Activated naive CD4-positive, alpha-beta T cell treated with anti-CD3 and anti-CD28 coated beads for 36 hours (primary cell): Measurements from ENCODE around the gene AFMID. TPM values are rescaled to one million over a fixed set of nuclear protein-coding genes. Genes with fewer than 3 reads are reported as not detected.

Experiments used
- CTCF ChIA-PET: fragments of 350-600 bp; sonication (Branson Sonifier 250); formaldehyde crosslinking; loops from one replicate; lab custom pipeline; 2021; ENCODE audit warnings: antibody characterized with exemption; lab: Charles Lee
- DNase-seq: peaks from one replicate; pipeline ENCODE4 v3.0.0-alpha.2; 2020
- H3K27ac Mint-ChIP-seq: one replicate; pipeline ENCODE4 v1.8.0; 2021; ENCODE audit warnings: mild to moderate bottlenecking, mixed read lengths
- H3K27me3 Mint-ChIP-seq: one replicate; pipeline ENCODE4 v1.8.0; 2021; ENCODE audit warnings: low read depth, mixed read lengths
- H3K36me3 Mint-ChIP-seq: one replicate; pipeline ENCODE4 v1.8.0; 2021; ENCODE audit warnings: low read depth, mixed read lengths
- H3K4me1 Mint-ChIP-seq: one replicate; pipeline ENCODE4 v1.8.0; 2021; ENCODE audit warnings: low read depth, mixed read lengths
- H3K4me3 Mint-ChIP-seq: one replicate; pipeline ENCODE4 v1.8.0; 2021; ENCODE audit warnings: mild to moderate bottlenecking, moderate library complexity, mixed read lengths
- H3K9me3 Mint-ChIP-seq: one replicate; pipeline ENCODE4 v1.8.0; 2021; ENCODE audit warnings: mixed read lengths
- intact Hi-C: fragments of 100-400 bp; cut with micrococcal nuclease; formaldehyde crosslinking; loops from one replicate; pipeline ENCODE4 v1.15.1; 2023
- total RNA-seq, 2 experiments: library from RNA; stranded (reverse); gene quantifications; one replicate each; pipeline ENCODE4 v1.2.3, GENCODE V29; 2021

AFMID gene
- total RNA-seq, 2 experiments from 2014 or later = 13.6 to 13.7 TPM

- no peak for DNase-seq
Observed at GRCh38 chr17:78240012-78240655, 53.0 kb downstream of the AFMID start.

GRCh38 chr17:78240839-78241238 is 53.7 kb downstream of the AFMID start:
- H3K4me1 Mint-ChIP-seq = no peaks in the 10 kb centered on the region
- H3K27me3 Mint-ChIP-seq = no peaks in the 10 kb centered on the region
- no peaks in the 10 kb centered on the region for H3K9me3 Mint-ChIP-seq
- DNase-seq = no peak
- H3K4me3 Mint-ChIP-seq = no peak overlapping the region
- no peak overlapping the region for H3K27ac Mint-ChIP-seq
- no peaks in the 10 kb centered on the region for H3K36me3 Mint-ChIP-seq
- CTCF ChIA-PET = interaction anchor here (3.5 kb wide), 1 partner anchor 10 kb away, joined by 17 read pairs; no protein-coding TSS in a partner anchor
- intact Hi-C loops = no loop called here

More at GRCh38 chr17:78240012-78240655, 53.0 kb downstream of the AFMID start:
- H3K27me3 Mint-ChIP-seq = no peaks in the 10 kb centered on the region
- no peaks in the 10 kb centered on the region for H3K36me3 Mint-ChIP-seq
- no peak overlapping the region for H3K4me3 Mint-ChIP-seq
- intact Hi-C loops = no loop called here
- no peaks in the 10 kb centered on the region for H3K9me3 Mint-ChIP-seq
- no peaks in the 10 kb centered on the region for H3K4me1 Mint-ChIP-seq
- CTCF ChIA-PET = interaction anchor here (3.5 kb wide), 1 partner anchor 11 kb away, joined by 17 read pairs; no protein-coding TSS in a partner anchor
- no peak overlapping the region for H3K27ac Mint-ChIP-seq

GRCh38 chr17:78241277-78242023 is 54.3 kb downstream of the AFMID start:
- Mint-ChIP-seq H3K36me3 (no peaks in the 10 kb centered on the region), H3K27me3 (no peaks in the 10 kb centered on the region), H3K27ac (no peak overlapping the region), H3K9me3 (no peaks in the 10 kb centered on the region), H3K4me1 (no peaks in the 10 kb centered on the region), H3K4me3 (no peak overlapping the region)
- intact Hi-C loops = no loop called here
- no peak for DNase-seq
- CTCF ChIA-PET = interaction anchor here (1.6 kb wide), 1 partner anchor 10 kb away, joined by 9 read pairs; no protein-coding TSS in a partner anchor

GRCh38 chr17:78242024-78242742 is 55.0 kb downstream of the AFMID start:
- Mint-ChIP-seq H3K27ac (no peak overlapping the region), H3K36me3 (no peaks in the 10 kb centered on the region), H3K9me3 (no peaks in the 10 kb centered on the region), H3K4me1 (no peaks in the 10 kb centered on the region), H3K4me3 (no peak overlapping the region), H3K27me3 (no peaks in the 10 kb centered on the region)
- intact Hi-C loops = no loop called here
- CTCF ChIA-PET = interaction anchor here (1.6 kb wide), 1 partner anchor 9 kb away, joined by 9 read pairs; no protein-coding TSS in a partner anchor
- DNase-seq = no peak

GRCh38 chr17:78247304-78247703 is 60.1 kb downstream of the AFMID start:
- no peaks in the 10 kb centered on the region for H3K27me3 Mint-ChIP-seq
- H3K36me3 Mint-ChIP-seq = no peaks in the 10 kb centered on the region
- no peak overlapping the region for H3K27ac Mint-ChIP-seq
- no peak for DNase-seq
- H3K9me3 Mint-ChIP-seq = no peaks in the 10 kb centered on the region
- intact Hi-C loops = no loop called here
- peaks cover 18% of the 10 kb centered on the region for H3K4me1 Mint-ChIP-seq
- CTCF ChIA-PET = interaction anchor here (0.6 kb wide), 1 partner anchor 32 kb away, joined by 3 read pairs; no protein-coding TSS in a partner anchor
- no peak overlapping the region for H3K4me3 Mint-ChIP-seq

GRCh38 chr17:78248051-78248914 is 61.1 kb downstream of the AFMID start:
- Mint-ChIP-seq H3K27me3 (no peaks in the 10 kb centered on the region), H3K9me3 (no peaks in the 10 kb centered on the region), H3K27ac (no peak overlapping the region), H3K4me1 (peaks cover 27% of the 10 kb centered on the region), H3K4me3 (no peak overlapping the region), H3K36me3 (no peaks in the 10 kb centered on the region)
- CTCF ChIA-PET = interaction anchor here (0.6 to 1.3 kb wide), 4 partner anchors 11 to 206 kb away, joined by 3 to 5 read pairs (median 3); no protein-coding TSS in a partner anchor
- DNase-seq = no peak
- intact Hi-C loops = no loop called here

- CTCF ChIA-PET = interaction anchor here (0.6 to 3.6 kb wide), 13 partner anchors 10 to 231 kb away, joined by 3 to 30 read pairs (median 5); partner anchors contain the start of genes SOCS3 and TK1
- DNase-seq = no peak
- H3K36me3 Mint-ChIP-seq = no peaks in the 10 kb centered on the region
- no peaks in the 10 kb centered on the region for H3K9me3 Mint-ChIP-seq
- peaks cover 29% of the 10 kb centered on the region for H3K4me1 Mint-ChIP-seq
- no peak overlapping the region for H3K27ac Mint-ChIP-seq
- no peaks in the 10 kb centered on the region for H3K27me3 Mint-ChIP-seq
- intact Hi-C loops = no loop called here
- no peak overlapping the region for H3K4me3 Mint-ChIP-seq
Observed at GRCh38 chr17:78249074-78249817, 62.1 kb downstream of the AFMID start.

GRCh38 chr17:78249818-78250806 is 63.0 kb downstream of the AFMID start:
- H3K27ac Mint-ChIP-seq = no peak overlapping the region
- peaks cover 2% of the 10 kb centered on the region for H3K9me3 Mint-ChIP-seq
- no peak overlapping the region for H3K4me3 Mint-ChIP-seq
- intact Hi-C loops = loop anchor here (2.0 to 5.0 kb wide), 5 partner anchors 23 to 592 kb away; partner anchors contain the start of gene USP36
- no peak for DNase-seq
- H3K4me1 Mint-ChIP-seq = peaks cover 32% of the 10 kb centered on the region
- CTCF ChIA-PET = interaction anchor here (0.6 to 3.6 kb wide), 31 partner anchors 8 to 791 kb away, joined by 3 to 30 read pairs (median 5); partner anchors contain the start of genes SOCS3 and TK1
- no peaks in the 10 kb centered on the region for H3K27me3 Mint-ChIP-seq
- H3K36me3 Mint-ChIP-seq = no peaks in the 10 kb centered on the region

GRCh38 chr17:78250891-78251772 is 64.0 kb downstream of the AFMID start:
- Mint-ChIP-seq H3K27me3 (no peaks in the 10 kb centered on the region), H3K9me3 (peaks cover 2% of the 10 kb centered on the region), H3K4me1 (peaks cover 35% of the 10 kb centered on the region), H3K36me3 (no peaks in the 10 kb centered on the region), H3K27ac (peak overlapping the region; percentile 67), H3K4me3 (peak overlapping the region; percentile 75)
- intact Hi-C loops = loop anchor here (1.0 to 5.0 kb wide), 9 partner anchors 22 to 591 kb away; partner anchors contain the start of gene USP36
- DNase-seq = peak; percentile 93
- CTCF ChIA-PET = interaction anchor here (0.5 to 3.6 kb wide), 46 partner anchors 9 to 890 kb away, joined by 3 to 30 read pairs (median 4); partner anchors contain the start of gene SOCS3
